DND-41 (cell line): Measurements from ENCODE around the gene THRB.

Experiments
- ATAC-seq: fragments of 200-7000 bp; cut with Tn5 transposase; 3 replicates; pipeline ENCODE4 v1.9.1; 2021; ENCODE audit warnings: low read depth; ENCODE audit not compliant: insufficient read depth
- DNase-seq: peaks from one replicate; pipeline ENCODE4 v3.0.0-alpha.2; 2020
- H2AFZ ChIP-seq: 2 replicates; pipeline ENCODE4 v1.6.0; 2012; ENCODE audit warnings: low read depth, low read length
- H3K27ac ChIP-seq: 2 replicates; pipeline ENCODE4 v1.5.1; 2012; ENCODE audit warnings: low read length, inconsistent platforms
- H3K27me3 ChIP-seq: fragments of 200-600 bp; sonication (generic); 2 replicates; pipeline ENCODE4 v1.6.0; 2012; ENCODE audit warnings: low read length, mild to moderate bottlenecking, inconsistent platforms; ENCODE audit not compliant: insufficient read depth, poor library complexity
- H3K36me3 ChIP-seq: 2 replicates; pipeline ENCODE4 v1.5.1; 2012; ENCODE audit warnings: low read length, inconsistent platforms; ENCODE audit not compliant: insufficient read depth
- H3K4me1 ChIP-seq: 2 replicates; pipeline ENCODE4 v1.5.1; 2012; ENCODE audit warnings: mild to moderate bottlenecking, low read length; ENCODE audit not compliant: insufficient read depth
- H3K4me2 ChIP-seq: 2 replicates; pipeline ENCODE4 v1.6.0; 2012; ENCODE audit warnings: mild to moderate bottlenecking, moderate library complexity, low read length, inconsistent platforms; ENCODE audit not compliant: insufficient read depth
- H3K4me3 ChIP-seq, 2 experiments: fragments of 200-600 bp in 1 of 2; shearing (Covaris generic) in 1 of 2; 2 replicates each; pipeline ENCODE4 v1.5.1; 2012 to 2016; ENCODE audit warnings: inconsistent platforms in 2 of 2, low read length in 2 of 2, mild to moderate bottlenecking in 2 of 2, low read depth in 1 of 2, moderate library complexity in 1 of 2
- H3K79me2 ChIP-seq: 2 replicates; pipeline ENCODE4 v1.6.0; 2012; ENCODE audit warnings: low read length, inconsistent platforms; ENCODE audit not compliant: insufficient read depth
- H3K9ac ChIP-seq: 2 replicates; pipeline ENCODE4 v1.6.0; 2012; ENCODE audit warnings: low read depth, mild to moderate bottlenecking, inconsistent platforms, low read length, moderate library complexity
- H3K9me3 ChIP-seq: 2 replicates; pipeline ENCODE4 v1.5.1; 2012; ENCODE audit warnings: low read length, moderate library complexity, mild to moderate bottlenecking, inconsistent platforms; ENCODE audit not compliant: insufficient read depth, severe bottlenecking
- H4K20me1 ChIP-seq: 2 replicates; pipeline ENCODE4 v1.6.0; 2012; ENCODE audit warnings: low read length; ENCODE audit not compliant: insufficient read depth
- CTCF ChIP-seq: IDR thresholded peaks from 2 replicates; pipeline ENCODE4 v1.5.1; 2012; ENCODE audit warnings: borderline replicate concordance, low read length, moderate library complexity, mild to moderate bottlenecking; ENCODE audit not compliant: poor library complexity, severe bottlenecking; ENCODE audit errors: extremely low read depth
- EZH2 ChIP-seq: IDR thresholded peaks from 3 replicates; pipeline ENCODE4 v1.6.1; 2012; ENCODE audit warnings: borderline replicate concordance, low read depth, mild to moderate bottlenecking, moderate library complexity, low read length, inconsistent platforms; ENCODE audit not compliant: severe bottlenecking

Gene THRB

GRCh38 chr3:24302396-24302795 lies 192.3 kb downstream of the THRB start:
- Histone ChIP-seq H3K4me3 (no peak overlapping the region), H3K36me3 (no peaks in the 10 kb centered on the region), H3K4me1 (no peaks in the 10 kb centered on the region), H3K9ac (no peak overlapping the region), H3K9me3 (no peaks in the 10 kb centered on the region), H3K4me2 (no peak overlapping the region), H4K20me1 (no peaks in the 10 kb centered on the region), H3K79me2 (no peaks in the 10 kb centered on the region), H3K27me3 (no peaks in the 10 kb centered on the region), H2AFZ (no peak overlapping the region), H3K27ac (no peak overlapping the region)
- ATAC-seq, result no peak
- no peak for TF ChIP-seq EZH2
- no peak for TF ChIP-seq CTCF
- DNase-seq, result no peak

- TF ChIP-seq CTCF, result no peak
- Histone ChIP-seq H3K4me2 (no peak overlapping the region), H4K20me1 (no peaks in the 10 kb centered on the region), H3K36me3 (no peaks in the 10 kb centered on the region), H3K9me3 (no peaks in the 10 kb centered on the region), H3K27ac (no peak overlapping the region), H2AFZ (no peak overlapping the region), H3K4me1 (no peaks in the 10 kb centered on the region), H3K27me3 (no peaks in the 10 kb centered on the region), H3K79me2 (no peaks in the 10 kb centered on the region), H3K9ac (no peak overlapping the region), H3K4me3 (no peak overlapping the region)
- no peak for ATAC-seq
- no peak for DNase-seq
Observed at GRCh38 chr3:24300949-24301348, 193.7 kb downstream of the THRB start.

GRCh38 chr3:24299806-24300626 lies 194.6 kb downstream of the THRB start:
- Histone ChIP-seq H3K9me3 (no peaks in the 10 kb centered on the region), H2AFZ (no peak overlapping the region), H3K4me2 (no peak overlapping the region), H3K4me3 (no peak overlapping the region), H3K79me2 (no peaks in the 10 kb centered on the region), H3K9ac (no peak overlapping the region), H3K27ac (no peak overlapping the region), H3K36me3 (no peaks in the 10 kb centered on the region), H3K27me3 (no peaks in the 10 kb centered on the region), H4K20me1 (no peaks in the 10 kb centered on the region), H3K4me1 (no peaks in the 10 kb centered on the region)
- ATAC-seq (no peak), DNase-seq (no peak)
- TF ChIP-seq EZH2 (no peak), CTCF (no peak)
